Measurements from ENCODE around the gene SHC4.

Gene SHC4

DNA sequence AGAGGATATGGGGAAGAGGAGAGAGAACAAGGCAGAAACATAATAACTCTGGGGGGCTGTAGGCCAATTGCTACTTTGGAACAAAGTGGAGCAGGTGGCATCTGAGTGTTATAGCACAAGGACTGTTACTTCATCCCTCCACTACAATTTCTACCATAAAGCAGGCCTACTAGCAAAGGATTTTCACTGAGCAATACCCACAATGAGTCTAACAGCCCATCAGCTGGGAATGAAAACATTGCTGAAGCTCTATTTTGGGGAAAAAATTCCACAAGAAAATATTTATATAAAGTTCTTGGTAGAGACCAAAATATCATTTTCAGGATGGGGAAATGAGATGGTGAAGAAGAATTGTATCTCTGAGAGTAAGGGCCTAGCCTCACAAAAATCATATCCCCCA is 3.6 kb upstream of the SHC4 start:
- no peak for DNase-seq

DNA sequence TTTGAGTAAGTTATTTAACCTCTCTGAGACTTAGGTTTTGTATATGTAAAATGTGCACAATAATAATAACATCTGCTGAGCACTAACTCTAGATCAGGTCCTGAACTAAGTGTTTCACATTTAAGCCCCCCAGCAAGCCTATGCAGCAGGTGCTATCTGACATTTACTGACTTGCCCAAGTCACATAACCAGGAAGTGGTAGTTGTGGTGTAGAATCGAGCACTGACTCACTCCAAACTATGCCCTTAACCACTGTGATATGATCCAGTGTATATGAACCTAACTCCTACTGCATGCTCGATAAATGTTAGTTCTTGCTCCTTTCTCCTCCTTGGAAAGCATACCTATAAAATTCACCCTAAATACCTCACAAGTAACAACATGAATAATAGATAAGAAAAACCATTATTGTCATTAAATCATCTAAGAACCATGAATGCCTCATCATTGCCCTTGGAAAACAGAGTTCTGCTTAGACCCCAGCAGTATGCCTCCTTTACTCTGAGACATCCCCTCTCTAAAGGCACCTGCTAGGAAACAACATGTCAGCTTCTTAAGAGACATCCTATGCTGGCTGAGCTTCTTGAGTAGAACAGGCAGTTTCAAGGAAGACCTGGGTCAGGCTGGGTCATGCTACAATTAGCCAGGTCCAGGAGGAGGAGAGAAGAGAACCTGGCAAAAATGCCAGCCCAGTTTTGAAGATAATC is 3.0 kb upstream of the SHC4 start:
- no peak for DNase-seq

DNA sequence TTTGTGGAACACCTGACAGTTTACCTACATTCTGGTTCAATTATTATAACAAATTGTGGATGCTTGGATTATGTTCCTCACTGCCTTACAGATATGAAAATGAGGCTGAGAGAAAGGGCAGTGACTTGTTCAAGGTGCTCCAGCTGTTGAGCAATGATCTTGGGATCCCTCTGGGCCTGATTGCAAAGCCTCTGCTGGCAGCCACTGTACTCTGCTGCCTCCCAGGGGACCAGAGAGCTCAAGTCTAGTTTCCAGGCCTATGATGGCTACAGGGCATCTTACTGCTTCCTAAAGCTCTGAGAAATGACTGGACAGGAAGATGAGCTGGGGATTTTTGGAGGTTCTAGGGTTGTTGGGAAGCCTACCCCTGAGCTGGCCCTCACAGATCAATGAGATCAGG is 2.3 kb upstream of the SHC4 start:
- no peak for DNase-seq

DNA sequence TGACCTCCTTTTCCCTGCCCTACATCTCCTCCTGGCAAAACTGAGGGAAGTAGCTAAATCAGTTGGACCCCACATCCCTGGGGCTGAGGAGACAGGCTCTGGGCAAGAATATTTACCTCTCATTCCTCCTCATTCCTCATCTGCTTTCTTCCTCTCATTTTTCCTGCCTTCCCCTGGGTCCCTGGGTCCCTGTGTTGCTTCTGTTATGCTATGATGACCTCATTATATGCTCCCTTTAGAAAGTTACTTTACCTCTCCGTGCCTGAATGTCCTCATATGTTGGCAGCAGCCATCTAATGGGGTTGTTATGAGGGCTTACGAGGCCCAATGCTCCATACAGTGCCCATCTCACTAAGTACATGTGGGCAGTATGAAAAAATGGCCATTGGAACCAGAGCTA is 1.2 kb upstream of the SHC4 start:
- DNase-seq, result no peak

DNA sequence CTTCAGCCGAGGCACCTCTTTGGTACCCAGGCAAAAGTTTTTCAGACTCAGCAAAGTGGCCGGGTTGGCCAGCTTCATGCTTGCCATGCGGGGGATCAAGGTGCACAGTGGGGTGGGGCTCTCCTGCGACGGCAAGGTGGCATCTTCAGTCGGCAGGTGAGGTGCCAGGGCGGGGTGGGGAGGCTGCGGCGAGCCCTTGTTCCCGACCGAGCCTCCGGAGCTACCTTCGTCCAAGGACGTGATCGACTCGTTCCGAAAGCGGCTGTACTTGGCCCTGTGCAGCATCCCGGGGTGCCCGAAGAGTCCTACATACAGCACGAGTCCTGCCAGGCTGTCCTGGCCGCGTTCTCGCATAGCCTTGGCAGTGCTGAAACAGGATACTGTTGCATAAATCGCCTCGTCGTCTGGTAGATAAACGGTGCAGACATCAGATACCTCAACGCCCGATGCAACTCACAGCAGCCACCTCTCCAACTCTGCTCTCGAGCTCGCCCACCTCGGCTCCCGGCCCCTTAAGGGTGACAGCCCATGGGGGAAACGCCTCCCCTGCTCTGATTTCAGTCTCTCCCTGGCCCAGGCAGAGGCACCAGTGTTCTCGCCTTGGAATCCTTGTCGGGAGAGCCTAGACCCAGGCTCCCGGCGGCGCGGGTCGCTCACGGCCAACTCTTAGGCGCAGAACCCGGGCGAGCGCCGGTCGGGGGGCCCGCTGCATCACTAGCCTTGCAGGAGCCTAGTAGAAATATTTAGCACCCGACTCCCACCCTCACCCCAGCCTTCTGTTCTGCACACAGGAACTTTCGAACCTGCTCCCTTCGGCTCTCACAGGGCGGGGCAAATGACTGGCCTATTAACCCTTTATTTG is 826 bp downstream of the SHC4 start:
- DNase-seq, result no peak

DNA sequence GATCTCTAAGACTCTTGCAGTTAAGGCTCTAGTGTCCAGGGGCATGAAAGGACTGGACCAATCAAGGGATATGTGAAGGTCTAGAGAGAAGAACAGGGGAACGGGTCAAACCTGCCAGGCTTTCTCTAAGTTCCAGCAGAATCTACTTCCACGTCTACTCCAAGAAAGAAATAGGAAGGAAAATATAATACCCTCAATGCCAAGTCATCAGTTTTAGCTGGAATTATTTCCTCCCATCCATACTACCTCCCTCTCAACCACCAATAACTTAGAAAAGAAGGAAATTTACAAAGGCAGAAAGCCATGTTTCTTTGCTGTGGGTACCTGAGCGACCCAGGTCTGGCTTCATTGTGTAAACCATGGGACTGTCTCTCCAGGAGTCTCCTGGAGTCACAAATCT is 7.8 kb downstream of the SHC4 start:
- no peak for DNase-seq

DNA sequence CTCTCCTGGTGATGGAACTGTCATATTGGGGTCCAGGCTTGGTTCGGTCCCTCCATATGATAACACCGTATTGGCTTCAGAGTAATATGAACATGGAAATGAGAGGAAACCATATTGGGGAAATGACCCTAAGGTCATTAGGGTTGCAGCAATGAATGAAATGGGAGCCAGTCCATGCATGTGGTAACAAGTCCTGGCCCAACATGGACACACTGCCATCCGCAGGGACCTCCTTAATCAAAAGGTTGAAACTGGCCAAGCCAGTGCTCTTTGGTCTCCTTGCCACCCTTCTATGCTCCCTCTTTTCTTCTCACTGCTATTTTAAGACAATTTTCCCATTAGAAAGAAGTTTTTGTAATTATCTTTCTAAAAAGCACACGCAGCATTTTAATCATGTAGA is 8.3 kb downstream of the SHC4 start:
- DNase-seq, result no peak

DNA sequence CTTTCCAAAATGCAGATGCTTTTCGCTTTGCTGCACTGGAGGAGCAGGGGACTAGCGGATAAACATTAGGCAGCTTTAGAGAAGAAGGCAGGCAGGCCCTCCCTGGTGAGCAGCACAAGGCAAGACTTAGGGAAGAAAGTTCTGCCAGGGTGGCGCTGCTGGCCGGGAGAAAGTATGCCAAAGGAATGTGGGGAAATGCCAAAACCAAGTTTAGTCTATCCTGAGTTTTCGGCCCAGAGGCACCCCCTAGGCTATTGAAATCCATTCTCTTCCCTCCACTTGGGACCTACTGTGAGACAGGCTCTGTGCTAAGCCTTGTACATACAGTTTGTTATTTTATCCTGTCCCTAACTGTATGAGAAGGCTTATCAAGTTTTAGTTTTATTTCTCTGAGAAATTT is 9.2 kb downstream of the SHC4 start:
- no peak for DNase-seq

DNA sequence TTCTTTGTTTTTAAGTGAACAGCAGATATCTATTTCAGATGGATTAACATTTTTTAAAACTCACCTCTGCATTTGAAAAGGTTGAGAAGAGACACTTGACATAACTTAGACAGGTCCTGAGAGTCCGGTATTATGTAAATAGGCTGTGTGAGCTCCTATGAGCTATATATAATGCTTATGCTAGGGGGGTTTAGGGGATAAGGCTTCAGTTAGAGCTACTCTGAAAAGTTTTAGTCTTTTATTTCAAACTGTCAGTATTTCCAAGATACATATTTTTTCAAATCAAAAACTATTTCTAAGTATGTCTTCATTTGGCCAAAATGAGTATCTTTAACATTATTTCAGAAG is 16.9 kb downstream of the SHC4 start:
- no peak for DNase-seq

DNA sequence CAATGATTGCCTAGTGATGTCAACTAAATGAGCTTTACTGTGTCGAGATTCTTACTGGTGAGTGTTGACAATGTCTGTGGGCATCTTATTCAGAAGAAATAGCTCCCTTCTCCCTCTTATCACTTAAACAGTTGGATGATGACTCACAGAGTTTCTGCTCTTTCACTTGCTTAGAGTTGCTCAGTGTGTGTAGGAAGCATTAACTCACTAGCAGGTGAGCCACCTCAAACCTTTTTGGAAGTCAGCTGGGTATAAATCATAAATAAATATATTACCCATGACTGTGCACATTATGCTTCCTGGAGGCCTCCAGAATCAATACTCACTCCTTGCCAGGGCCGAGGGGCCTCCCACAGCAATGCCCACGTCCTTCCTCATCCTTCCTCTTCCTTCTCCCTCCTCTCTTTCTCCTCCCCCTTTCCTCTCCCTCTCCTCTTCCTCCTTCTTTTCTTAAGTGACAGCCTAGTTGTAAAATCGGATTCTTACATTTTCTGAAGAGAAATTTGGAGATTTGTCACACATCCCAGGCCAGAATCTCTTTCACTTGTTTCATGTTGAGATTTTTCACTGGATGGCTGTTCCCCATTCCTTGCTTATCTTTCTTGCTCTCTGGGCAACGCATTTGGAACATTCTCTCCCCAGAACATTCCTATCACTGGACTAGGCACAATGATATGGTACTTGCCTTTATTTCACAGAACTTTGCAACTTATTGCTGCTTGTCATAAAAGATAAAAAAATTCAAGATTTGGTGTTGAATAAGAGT is 17.5 kb downstream of the SHC4 start:
- DNase-seq, result no peak

DNA sequence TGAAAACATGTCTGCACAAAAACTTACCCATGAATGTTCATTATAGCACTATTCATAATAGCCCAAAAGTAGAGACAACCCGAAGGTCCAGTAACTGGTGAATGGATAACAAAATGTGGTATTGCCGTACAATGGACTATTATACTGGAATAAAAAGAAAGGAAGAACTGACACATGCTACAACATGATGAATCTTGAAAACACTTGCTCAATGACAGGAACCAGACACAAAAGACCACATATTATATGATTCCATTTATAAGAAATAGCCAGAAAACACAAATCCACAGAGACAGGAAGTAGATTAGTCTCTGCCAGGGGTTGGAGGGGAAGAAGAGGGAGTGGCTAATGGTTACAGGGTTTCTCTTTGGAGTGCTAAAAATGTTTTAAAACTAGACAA is 18.3 kb downstream of the SHC4 start:
- DNase-seq, result no peak

DNA sequence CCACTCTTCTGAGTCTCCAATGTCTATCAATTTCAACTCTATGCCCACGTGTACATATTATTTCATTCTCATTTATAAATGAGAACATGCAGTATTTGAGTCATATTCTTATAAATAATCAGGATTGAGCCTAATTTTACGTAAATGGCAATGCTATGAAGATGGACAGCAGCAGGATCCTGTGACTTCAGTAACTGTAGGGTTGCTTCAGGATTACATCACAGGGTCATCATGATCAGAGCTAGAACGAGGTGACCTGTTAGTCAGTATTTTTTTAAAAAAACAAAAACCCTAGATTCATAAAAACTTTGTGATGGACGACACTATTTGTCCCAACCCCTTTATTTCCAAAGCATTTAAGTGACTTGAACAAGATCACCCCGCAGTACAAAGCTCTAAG is 21.8 kb downstream of the SHC4 start:
- DNase-seq, result no peak

DNA sequence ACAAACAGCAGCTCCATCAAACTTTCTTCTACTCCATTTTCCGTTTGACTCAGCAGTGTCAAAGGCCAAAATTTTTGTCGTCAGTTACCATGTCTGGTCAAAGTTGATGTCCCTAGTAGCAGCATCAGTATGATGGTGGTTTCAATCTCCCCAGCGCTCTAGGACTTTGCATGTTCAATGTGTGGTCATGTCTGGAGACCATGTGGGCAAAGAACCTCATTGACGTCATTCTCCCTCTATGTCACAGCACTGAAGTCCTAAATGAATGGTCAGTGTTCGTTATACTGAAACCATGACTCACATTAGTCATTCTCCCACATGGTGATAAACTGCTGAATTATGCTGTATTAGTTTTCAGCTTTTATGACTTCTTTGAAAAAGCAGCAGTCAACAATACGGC is 23.2 kb downstream of the SHC4 start:
- no peak for DNase-seq

DNA sequence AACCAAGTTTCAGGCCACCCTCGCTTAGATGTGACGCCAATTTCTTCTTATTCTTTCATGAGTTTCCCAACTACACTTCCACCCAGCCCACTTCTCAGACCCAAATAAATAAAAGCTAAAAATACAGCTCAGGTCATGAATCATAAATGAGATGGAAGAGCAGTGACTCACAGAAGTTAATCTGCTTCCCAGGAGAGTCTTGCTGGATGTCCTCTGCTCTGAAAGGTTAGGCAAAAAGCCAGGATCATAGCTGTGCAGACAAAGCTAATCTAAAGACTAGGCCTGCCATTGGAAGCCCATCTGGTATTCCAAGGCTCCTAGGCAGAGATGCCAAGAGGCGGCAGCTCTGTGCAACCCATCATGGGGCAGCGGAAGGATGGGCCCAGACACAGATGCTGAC is 24.1 kb downstream of the SHC4 start:
- DNase-seq, result no peak

DNA sequence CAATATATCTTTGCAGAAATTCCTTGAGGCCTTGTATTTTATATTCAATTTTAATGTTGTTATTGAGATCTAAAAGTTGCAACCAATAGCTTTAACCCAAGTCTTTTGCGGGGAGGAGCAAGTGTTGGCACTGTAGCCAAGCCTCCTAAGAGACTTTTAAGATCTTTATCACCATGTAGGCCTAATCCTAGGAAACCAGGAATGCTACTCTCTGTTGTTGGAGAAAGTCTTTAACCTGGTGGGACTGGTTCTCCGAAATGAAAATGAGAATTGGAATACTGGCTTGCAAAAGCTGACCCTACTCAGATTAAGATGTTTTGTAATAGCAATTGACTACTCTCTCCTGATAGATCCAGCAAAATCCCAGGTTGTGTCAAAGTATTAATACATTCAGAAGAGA is 25.8 kb downstream of the SHC4 start:
- no peak for DNase-seq

DNA sequence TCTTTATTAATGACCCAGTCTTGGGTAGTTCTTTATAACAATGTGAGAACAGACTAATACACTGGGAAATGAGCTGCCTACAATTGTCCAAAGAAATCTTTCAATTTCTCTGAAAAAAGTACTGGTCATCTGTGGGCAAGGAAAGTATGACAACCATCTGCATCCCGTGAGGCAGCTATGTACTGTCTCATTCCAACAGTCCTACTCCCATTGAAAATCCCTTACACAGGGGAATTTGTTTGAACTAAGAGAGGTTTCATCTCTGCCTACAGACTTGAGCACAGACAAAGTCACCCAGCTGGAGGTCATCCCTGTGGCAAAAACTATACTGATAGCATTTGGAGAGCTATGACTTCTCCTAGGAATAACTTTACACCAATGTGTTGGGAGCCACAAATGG is 27.1 kb downstream of the SHC4 start:
- DNase-seq, result no peak

DNA sequence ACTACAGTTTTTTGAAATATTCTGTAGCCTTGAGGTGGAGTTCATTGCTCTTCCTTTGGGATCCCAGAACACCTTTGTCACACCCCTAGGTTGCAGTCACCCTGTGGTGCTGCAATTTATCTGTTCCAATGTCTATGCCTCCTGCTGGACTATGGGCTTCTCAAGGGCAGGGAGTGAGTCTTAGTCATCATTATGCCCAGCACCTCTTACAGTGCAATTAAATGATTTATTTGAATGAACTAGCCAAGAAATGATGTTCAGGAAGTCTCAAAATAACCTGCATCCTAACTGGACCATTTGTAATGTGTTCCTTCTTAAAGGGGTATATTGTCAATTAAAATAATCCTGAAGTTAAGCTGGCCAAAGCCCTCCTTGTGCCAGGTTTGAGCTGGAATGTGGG is 28.5 kb downstream of the SHC4 start:
- no peak for DNase-seq

DNA sequence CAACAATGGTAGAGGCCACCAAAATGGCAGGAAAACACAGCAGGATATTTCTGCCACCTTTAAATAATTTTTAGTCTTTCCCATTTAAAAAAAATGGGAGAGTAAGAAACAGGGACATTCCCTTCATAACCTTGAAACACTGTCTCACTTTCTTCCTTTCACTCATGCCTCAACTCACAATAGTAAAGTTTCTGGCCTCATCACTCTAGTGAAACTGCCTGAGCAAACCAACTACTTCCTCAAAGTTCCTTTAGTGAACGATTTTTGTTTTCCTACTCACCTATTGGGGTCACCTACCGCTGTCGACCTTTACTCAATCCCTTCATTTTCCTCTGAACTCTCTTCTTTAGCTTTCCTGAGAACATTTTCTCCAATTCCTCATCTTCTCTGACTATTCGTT is 33.0 kb downstream of the SHC4 start:
- no peak for DNase-seq

DNA sequence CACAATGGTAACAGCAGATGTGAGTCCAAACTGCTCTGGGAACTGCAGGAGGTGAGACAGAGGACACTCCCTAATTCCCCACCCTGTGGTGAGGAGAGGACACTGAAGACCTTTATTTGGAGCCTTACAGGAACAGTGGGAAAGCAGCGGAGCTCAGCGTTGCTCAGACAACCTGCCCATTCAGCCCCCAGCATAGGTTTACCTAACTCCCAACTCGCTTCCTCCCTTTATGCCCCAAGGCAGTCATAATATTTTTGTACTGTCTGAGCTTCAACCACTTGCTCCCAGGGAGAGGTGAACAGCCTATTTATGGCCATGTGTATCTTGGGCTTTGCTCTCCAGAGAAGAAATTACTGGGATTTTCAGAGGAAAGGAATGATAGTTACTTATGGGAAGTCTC is 34.1 kb downstream of the SHC4 start:
- DNase-seq, result no peak

DNA sequence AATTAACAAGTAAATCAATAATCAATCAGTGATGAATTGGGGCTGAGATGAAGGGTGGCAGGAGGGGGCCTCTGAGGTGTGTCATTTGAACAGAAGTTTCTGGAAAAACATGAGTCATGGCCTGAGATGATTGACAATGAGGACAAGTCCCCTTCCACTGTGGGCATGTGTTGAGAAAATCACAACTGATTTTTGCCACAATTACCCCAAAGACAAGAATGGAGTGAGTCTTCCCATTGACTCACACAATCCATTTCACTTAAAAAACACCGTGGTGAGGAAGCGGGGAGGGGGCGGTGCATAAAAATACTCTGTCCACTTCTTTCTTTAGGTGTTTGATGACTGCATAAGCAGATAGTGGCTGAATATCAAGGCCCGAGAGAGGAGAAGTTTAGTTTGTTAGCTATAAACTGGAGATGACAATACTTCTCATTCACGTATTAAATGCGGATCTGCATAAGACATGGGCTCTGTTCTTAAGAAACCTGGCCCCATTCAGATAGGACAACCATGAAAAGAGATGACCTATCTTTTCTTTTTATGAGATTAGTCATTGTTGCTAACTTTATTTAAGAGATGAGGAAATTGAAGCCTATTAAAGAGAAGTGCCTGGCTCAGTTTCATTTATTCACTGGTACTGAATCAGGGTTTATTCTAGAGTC is 34.7 kb downstream of the SHC4 start:
- no peak for DNase-seq

DNA sequence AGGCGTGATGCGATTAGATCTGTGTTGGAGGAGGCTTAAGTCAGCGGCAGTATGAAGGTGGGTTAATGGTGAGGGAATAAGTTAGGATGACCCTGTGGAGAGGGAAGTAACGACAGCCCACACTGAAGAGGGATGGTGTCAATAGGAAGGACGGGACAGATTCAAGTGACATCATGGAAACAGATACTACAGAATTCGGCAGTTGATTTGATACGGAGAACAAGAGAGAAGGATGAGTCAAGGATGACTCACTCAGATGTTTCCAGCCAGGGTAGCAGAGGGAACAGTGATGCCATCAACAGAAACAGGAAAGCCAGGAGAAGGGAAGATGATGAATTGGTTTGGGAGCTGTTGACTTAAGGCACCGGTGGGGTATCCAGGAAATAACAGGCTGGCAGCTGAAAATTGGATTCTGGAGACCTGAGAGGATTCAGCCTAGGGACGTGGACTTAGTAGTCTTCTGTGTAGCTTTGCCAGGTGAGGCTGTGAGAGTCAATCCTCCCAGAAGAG is 38.0 kb downstream of the SHC4 start:
- DNase-seq, result no peak

DNA sequence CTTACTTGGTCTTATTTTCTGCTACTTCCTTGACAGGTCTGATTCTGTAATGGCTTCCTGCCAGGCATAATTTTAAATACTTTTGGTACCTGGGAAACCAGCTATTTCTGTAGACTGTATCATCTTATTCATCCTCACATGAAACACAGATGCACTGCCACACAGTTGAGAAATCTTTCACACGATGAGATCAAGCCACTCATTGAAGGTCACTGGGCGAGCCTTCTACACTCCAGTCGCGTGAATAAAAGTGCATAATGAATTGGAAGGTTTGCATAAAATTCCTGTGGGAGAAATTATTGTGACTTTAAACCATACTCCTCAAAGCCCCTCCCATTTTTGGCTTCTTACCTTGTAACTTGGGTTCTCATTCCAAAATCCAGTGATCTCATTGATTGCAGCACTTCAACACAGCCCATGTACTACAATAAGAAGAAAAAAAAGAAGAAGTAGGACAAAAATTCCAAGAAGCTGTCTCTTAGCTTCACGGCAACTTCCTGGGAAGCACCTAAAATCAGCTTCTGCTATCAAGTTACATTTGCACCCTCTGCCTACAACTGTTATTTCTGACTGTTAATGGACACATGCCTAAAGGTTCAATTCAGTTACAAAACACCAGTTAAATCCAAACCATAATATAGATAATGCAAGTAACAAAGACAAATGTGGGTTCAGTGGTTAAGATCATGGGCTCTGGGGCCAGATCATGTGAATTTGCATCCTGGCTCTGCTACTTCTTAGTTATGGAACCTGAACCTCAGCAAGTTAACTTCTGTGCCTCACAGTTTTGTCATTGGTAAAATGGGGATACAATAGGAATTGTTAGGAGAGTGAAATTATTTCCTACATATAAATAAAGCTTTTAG is 39.0 kb downstream of the SHC4 start:
- no peak for DNase-seq

Data from NCI-H1417 treated with DMSO at 0.1 percent for 48 hours (cell line).